Activated CD8-positive, alpha-beta T cell treated with anti-CD3 and anti-CD28 coated beads for 36 hours (primary cell): Measurements from ENCODE around the gene ARHGAP26. TPM values are rescaled to one million over a fixed set of nuclear protein-coding genes. Genes with fewer than 3 reads are reported as not detected.

Experiments used
- ATAC-seq: fragments of 200-7000 bp; cut with Tn5 transposase; one replicate; pipeline ENCODE4 v1.10.0; 2021; ENCODE audit warnings: mild to moderate bottlenecking, moderate library complexity
- CTCF ChIA-PET: fragments of 350-600 bp; sonication (Branson Sonifier 250); formaldehyde crosslinking; loops from one replicate; lab custom pipeline; 2021; ENCODE audit warnings: antibody characterized with exemption; lab: Charles Lee
- POLR2A ChIA-PET: fragments of 350-600 bp; sonication (Branson Sonifier 250); formaldehyde crosslinking; loops from one replicate; lab custom pipeline; 2021; ENCODE audit warnings: antibody characterized with exemption; lab: Charles Lee
- DNase-seq: peaks from one replicate; pipeline ENCODE4 v3.0.0-alpha.2; 2020
- H3K27ac Mint-ChIP-seq: one replicate; pipeline ENCODE4 v1.8.0; 2021; ENCODE audit warnings: mild to moderate bottlenecking, mixed read lengths
- H3K27me3 Mint-ChIP-seq: one replicate; pipeline ENCODE4 v1.8.0; 2021; ENCODE audit warnings: mixed read lengths
- H3K36me3 Mint-ChIP-seq: one replicate; pipeline ENCODE4 v1.8.0; 2021; ENCODE audit warnings: low read depth, mixed read lengths
- H3K4me1 Mint-ChIP-seq: one replicate; pipeline ENCODE4 v1.8.0; 2021; ENCODE audit warnings: low read depth, mixed read lengths
- H3K4me3 Mint-ChIP-seq: one replicate; pipeline ENCODE4 v1.8.0; 2021; ENCODE audit warnings: mild to moderate bottlenecking, moderate library complexity, mixed read lengths
- H3K9me3 Mint-ChIP-seq: one replicate; pipeline ENCODE4 v1.8.0; 2021; ENCODE audit warnings: mixed read lengths
- CTCF ChIP-seq: fragments of 200-600 bp; IDR thresholded peaks from one replicate; pipeline ENCODE4 v1.8.0; 2022; ENCODE audit warnings: antibody characterized with exemption, mild to moderate bottlenecking
- intact Hi-C: fragments of 100-400 bp; cut with micrococcal nuclease; formaldehyde crosslinking; loops from one replicate; pipeline ENCODE4 v1.10.0; 2022
- total RNA-seq, 2 experiments: library from RNA; stranded (reverse); gene quantifications; one replicate each; pipeline ENCODE4 v1.2.3, GENCODE V29; 2021

ARHGAP26 gene
- total RNA-seq, 2 experiments from 2014 or later, result 12.7 to 18.0 TPM

DNA sequence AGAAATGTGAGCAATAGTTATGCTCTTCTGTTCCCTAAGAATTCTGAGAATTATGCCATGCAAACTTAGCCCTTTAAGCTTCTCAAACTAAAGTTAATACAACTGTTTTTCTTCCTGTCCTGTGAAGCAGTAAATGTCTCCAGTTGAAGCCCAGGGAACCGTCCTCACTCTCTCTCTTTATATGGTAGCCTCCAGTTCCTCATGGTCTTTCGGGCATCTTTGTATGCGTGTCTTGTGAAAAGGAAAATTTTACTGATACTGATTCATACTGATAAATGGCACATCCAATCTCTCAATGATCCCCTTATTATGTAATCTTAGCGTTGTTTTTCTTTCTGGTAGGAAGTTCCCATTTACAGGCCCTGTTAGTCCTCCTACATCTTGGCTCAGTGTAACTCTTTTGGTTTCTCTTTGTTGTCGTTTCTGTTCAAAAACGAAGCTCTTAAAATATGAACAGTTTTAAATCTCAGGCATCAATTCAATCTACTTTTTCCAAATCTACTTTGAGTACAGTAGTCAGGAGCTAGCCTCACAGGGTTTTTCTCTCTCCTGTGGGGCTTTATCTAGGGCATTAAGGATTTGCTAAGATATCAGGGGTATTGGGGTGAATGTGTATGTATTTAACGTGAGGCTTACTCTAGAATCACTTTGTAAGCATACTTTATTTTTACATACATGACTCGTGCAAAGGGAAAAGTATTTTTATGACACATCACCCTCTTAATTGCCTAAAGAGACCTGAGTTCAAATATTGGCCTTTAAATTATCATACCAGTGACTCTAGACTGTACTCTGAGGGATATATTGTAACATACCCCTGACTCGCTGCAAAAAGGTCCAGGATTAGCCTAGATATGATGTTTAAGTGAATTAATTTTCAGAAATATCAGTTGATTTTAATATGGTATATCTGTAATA lies 375.3 kb downstream of the ARHGAP26 start:
- no peaks in the 10 kb centered on the region for H3K27me3 Mint-ChIP-seq
- no peak for TF ChIP-seq CTCF
- DNase-seq (no peak), ATAC-seq (no peak)
- peaks cover 8% of the 10 kb centered on the region for H3K4me1 Mint-ChIP-seq
- H3K27ac Mint-ChIP-seq, result no peak overlapping the region
- ChIA-PET CTCF (interaction anchor here (0.5 to 1.0 kb wide), 2 partner anchors 19 to 27 kb away, joined by 3 to 4 read pairs; no protein-coding TSS in a partner anchor), POLR2A (no interaction called here)
- intact Hi-C loops, result no loop called here
- H3K36me3 Mint-ChIP-seq, result peaks cover 6% of the 10 kb centered on the region
- no peak overlapping the region for H3K4me3 Mint-ChIP-seq
- H3K9me3 Mint-ChIP-seq, result no peaks in the 10 kb centered on the region

- H3K9me3 Mint-ChIP-seq, result no peaks in the 10 kb centered on the region
- POLR2A ChIA-PET, result no interaction called here
- no peak overlapping the region for H3K27ac Mint-ChIP-seq
- H3K27me3 Mint-ChIP-seq, result no peaks in the 10 kb centered on the region
- CTCF ChIA-PET, result interaction anchor here (0.5 to 1.0 kb wide), 2 partner anchors 20 to 27 kb away, joined by 3 to 4 read pairs; no protein-coding TSS in a partner anchor
- ATAC-seq (no peak), DNase-seq (no peak)
- H3K36me3 Mint-ChIP-seq, result peaks cover 8% of the 10 kb centered on the region
- H3K4me1 Mint-ChIP-seq, result peaks cover 8% of the 10 kb centered on the region
- TF ChIP-seq CTCF, result no peak
- intact Hi-C loops, result no loop called here
- H3K4me3 Mint-ChIP-seq, result no peak overlapping the region
These were observed 376.0 kb downstream of the ARHGAP26 start for GRCh38 chr5:143146161-143146560.

DNA sequence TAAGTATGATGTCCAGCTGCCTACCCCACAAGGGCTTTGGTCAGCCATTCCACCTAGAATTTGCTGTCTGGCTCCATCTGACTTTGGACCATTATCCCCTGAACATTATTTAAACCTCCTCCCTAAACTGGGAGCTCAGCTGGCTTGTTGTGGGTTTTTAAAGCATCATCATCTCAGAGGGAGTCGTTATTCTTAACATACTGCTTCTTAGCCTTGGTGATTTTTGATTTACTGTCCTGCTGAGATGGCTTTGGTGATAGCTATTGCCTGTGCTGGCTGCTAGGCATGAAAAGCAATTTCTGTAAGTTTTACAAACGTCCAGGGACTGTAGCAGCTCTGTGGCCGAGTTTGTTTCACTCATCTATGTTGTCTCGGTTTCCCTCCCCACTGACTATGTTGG lies 377.2 kb downstream of the ARHGAP26 start:
- Mint-ChIP-seq H3K4me3 (no peak overlapping the region), H3K27me3 (no peaks in the 10 kb centered on the region), H3K9me3 (no peaks in the 10 kb centered on the region), H3K4me1 (peaks cover 6% of the 10 kb centered on the region), H3K36me3 (peaks cover 8% of the 10 kb centered on the region), H3K27ac (no peak overlapping the region)
- POLR2A ChIA-PET, result no interaction called here
- intact Hi-C loops, result no loop called here
- TF ChIP-seq CTCF, result no peak
- DNase-seq, result no peak
- CTCF ChIA-PET, result no interaction called here
- ATAC-seq, result no peak

- no peak for DNase-seq
- no peak overlapping the region for H3K27ac Mint-ChIP-seq
- TF ChIP-seq CTCF, result no peak
- intact Hi-C loops, result no loop called here
- peaks cover 6% of the 10 kb centered on the region for H3K4me1 Mint-ChIP-seq
- ATAC-seq, result no peak
- ChIA-PET CTCF (no interaction called here), POLR2A (no interaction called here)
- H3K36me3 Mint-ChIP-seq, result peaks cover 8% of the 10 kb centered on the region
- no peaks in the 10 kb centered on the region for H3K9me3 Mint-ChIP-seq
- no peak overlapping the region for H3K4me3 Mint-ChIP-seq
- no peaks in the 10 kb centered on the region for H3K27me3 Mint-ChIP-seq
These were observed 377.7 kb downstream of the ARHGAP26 start for GRCh38 chr5:143147902-143148301.

DNA sequence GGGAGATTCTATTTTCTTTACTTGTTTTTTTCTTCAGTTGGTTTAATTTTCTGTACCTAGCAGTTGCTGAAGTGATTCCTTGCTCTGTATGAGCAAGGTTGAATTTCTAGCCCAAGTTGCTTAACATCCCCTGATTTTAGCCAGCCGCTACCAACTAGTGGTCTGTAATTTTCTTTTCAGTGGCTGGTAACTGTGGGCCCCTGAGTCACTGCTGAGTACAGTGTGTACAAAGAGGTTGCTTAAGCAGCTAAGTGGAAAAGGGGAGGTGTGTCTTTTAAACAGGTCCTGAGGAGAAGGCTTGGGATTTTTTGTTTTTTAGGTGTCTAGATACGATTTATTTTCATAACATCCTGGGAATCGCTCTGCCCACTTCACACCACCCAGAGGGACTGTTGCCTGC lies 378.6 kb downstream of the ARHGAP26 start:
- no peak overlapping the region for H3K4me3 Mint-ChIP-seq
- TF ChIP-seq CTCF, result no peak
- POLR2A ChIA-PET, result no interaction called here
- peaks cover 6% of the 10 kb centered on the region for H3K4me1 Mint-ChIP-seq
- H3K9me3 Mint-ChIP-seq, result no peaks in the 10 kb centered on the region
- DNase-seq (no peak), ATAC-seq (no peak)
- no peaks in the 10 kb centered on the region for H3K27me3 Mint-ChIP-seq
- H3K27ac Mint-ChIP-seq, result no peak overlapping the region
- intact Hi-C loops, result no loop called here
- CTCF ChIA-PET, result interaction anchor here (1.2 kb wide), 1 partner anchor 47 kb away, joined by 4 read pairs; no protein-coding TSS in a partner anchor
- H3K36me3 Mint-ChIP-seq, result peaks cover 11% of the 10 kb centered on the region
